H1 (cell line): ENCODE data around the gene SCART1. TPM values are rescaled to one million over a fixed set of nuclear protein-coding genes. Genes with fewer than 3 reads are reported as not detected.

ENCODE experiments used
- CTCF ChIA-PET: fragments of 300-600 bp; sonication (Branson Sonifier 250); formaldehyde crosslinking; loops from one replicate; lab custom pipeline; 2021; ENCODE audit not compliant: partially characterized antibody; lab: Charles Lee
- POLR2A ChIA-PET: fragments of 300-600 bp; sonication (Branson Sonifier 250); formaldehyde crosslinking; loops from one replicate; lab custom pipeline; 2021; ENCODE audit warnings: inconsistent platforms; ENCODE audit not compliant: partially characterized antibody; lab: Charles Lee
- DNase-seq, 2 experiments: peaks; one replicate each; pipeline versions ENCODE4 v3.0.0 to v3.0.0-alpha.2; 2010 to 2022; ENCODE audit warnings: low spot score in 2 of 2, low read depth in 1 of 2, mixed read lengths in 1 of 2
- FAIRE-seq: peaks from 2 replicates; lab custom pipeline; 2011; peaks lifted over from hg19 to GRCh38; lab: Jason Lieb, UNC
- H2AFZ ChIP-seq: 2 replicates; pipeline ENCODE4 v1.8.1; 2012; ENCODE audit warnings: low read length, inconsistent platforms
- H2AK5ac ChIP-seq: 2 replicates; pipeline ENCODE4 v1.6.1; 2013; ENCODE audit warnings: low read depth, low read length
- H2BK120ac ChIP-seq: replicated peaks from 2 replicates; pipeline ENCODE3; 2013; ENCODE audit warnings: low read depth, low read length, inconsistent platforms
- H2BK12ac ChIP-seq: 2 replicates; pipeline ENCODE4 v1.6.1; 2013; ENCODE audit warnings: low read depth, low read length
- H2BK15ac ChIP-seq: 2 replicates; pipeline ENCODE4 v1.6.1; 2013; ENCODE audit warnings: low read length
- H2BK20ac ChIP-seq: 2 replicates; pipeline ENCODE4 v1.6.1; 2013; ENCODE audit warnings: low read length
- H2BK5ac ChIP-seq: 2 replicates; pipeline ENCODE4 v1.6.1; 2013; ENCODE audit warnings: low read depth, low read length
- H3K14ac ChIP-seq: 2 replicates; pipeline ENCODE4 v1.6.1; 2013; ENCODE audit warnings: inconsistent platforms; ENCODE audit not compliant: insufficient read length
- H3K18ac ChIP-seq: 2 replicates; pipeline ENCODE4 v1.6.1; 2013; ENCODE audit warnings: low read length; ENCODE audit errors: extremely low read depth
- H3K23ac ChIP-seq: 2 replicates; pipeline ENCODE4 v1.6.1; 2013; ENCODE audit warnings: inconsistent platforms; ENCODE audit not compliant: insufficient read length
- H3K23me2 ChIP-seq: 2 replicates; pipeline ENCODE4 v1.6.1; 2013; ENCODE audit warnings: low read depth, low read length
- H3K27ac ChIP-seq: 2 replicates; pipeline ENCODE4 v1.6.1; 2011; ENCODE audit warnings: low read depth, low read length, inconsistent platforms
- H3K27me3 ChIP-seq, 4 experiments: replicated peaks in 1 of 4; 1 replicate in 1 of 4; 2 replicates in 3 of 4; pipeline versions ENCODE4 v1.6.1 to v1.8.1; 2011 to 2013; ENCODE audit warnings: low read length in 3 of 4, mild to moderate bottlenecking in 3 of 4, inconsistent platforms in 2 of 4, mixed read lengths in 2 of 4, moderate library complexity in 1 of 4; ENCODE audit not compliant: control insufficient read depth in 3 of 4, insufficient read depth in 3 of 4; ENCODE audit errors: extremely low read depth in 1 of 4
- H3K36me3 ChIP-seq, 4 experiments: 2 replicates each; pipeline versions ENCODE4 v1.6.1 to v1.8.1; 2011 to 2013; ENCODE audit warnings: mild to moderate bottlenecking in 4 of 4, low read length in 3 of 4, moderate library complexity in 2 of 4, control low read depth in 1 of 4, inconsistent platforms in 1 of 4; ENCODE audit not compliant: insufficient read depth in 4 of 4, control insufficient read depth in 2 of 4
- H3K4ac ChIP-seq: replicated peaks from 2 replicates; pipeline ENCODE3; 2013; ENCODE audit warnings: low read length, low read depth, mixed read lengths, inconsistent platforms; ENCODE audit not compliant: insufficient read length
- H3K4me1 ChIP-seq, 4 experiments: replicated peaks in 1 of 4; 1 replicate in 1 of 4; 2 replicates in 3 of 4; pipeline versions ENCODE4 v1.6.1 to v1.8.1; 2011 to 2013; ENCODE audit warnings: low read length in 3 of 4, inconsistent platforms in 2 of 4, mixed read lengths in 1 of 4; ENCODE audit not compliant: insufficient read depth in 4 of 4, control insufficient read depth in 3 of 4
- H3K4me2 ChIP-seq, 2 experiments: 2 replicates each; pipeline versions ENCODE4 v1.6.1 to v1.8.1; 2011 to 2013; ENCODE audit warnings: low read depth in 2 of 2, low read length in 2 of 2, control low read depth in 1 of 2, inconsistent platforms in 1 of 2, mild to moderate bottlenecking in 1 of 2; ENCODE audit not compliant: insufficient read depth in 1 of 2
- H3K4me3 ChIP-seq, 4 experiments: fragments of 200-600, 300-600 bp in 1 of 4; sonication (generic), shearing (Covaris generic), sonication (Bioruptor Twin) in 1 of 4; 2 replicates each; pipeline versions ENCODE4 v1.5.1 to v1.8.1; 2011 to 2016; ENCODE audit warnings: low read length in 4 of 4, low read depth in 3 of 4, control low read depth in 2 of 4, inconsistent platforms in 2 of 4, mild to moderate bottlenecking in 2 of 4, mixed read lengths in 1 of 4, moderate library complexity in 1 of 4; ENCODE audit not compliant: insufficient read depth in 2 of 4; ENCODE audit errors: extremely low read depth in 1 of 4
- H3K56ac ChIP-seq: replicated peaks from 2 replicates; pipeline ENCODE3; 2013; ENCODE audit warnings: low read depth, mild to moderate bottlenecking, mixed read lengths, low read length, inconsistent platforms; ENCODE audit not compliant: insufficient read length
- H3K79me1 ChIP-seq: 2 replicates; pipeline ENCODE4 v1.6.1; 2013; ENCODE audit warnings: low read depth, low read length, control low read depth
- H3K79me2 ChIP-seq, 2 experiments: 2 replicates each; pipeline versions ENCODE4 v1.6.1 to v1.8.1; 2012 to 2013; ENCODE audit warnings: low read length in 2 of 2, mild to moderate bottlenecking in 2 of 2, inconsistent platforms in 1 of 2; ENCODE audit not compliant: insufficient read depth in 2 of 2, control insufficient read depth in 1 of 2
- H3K9ac ChIP-seq, 4 experiments: replicated peaks in 1 of 4; 1 replicate in 1 of 4; 2 replicates in 3 of 4; pipeline versions ENCODE4 v1.6.1 to v1.8.1; 2011 to 2013; ENCODE audit warnings: low read depth in 3 of 4, low read length in 3 of 4, control low read depth in 2 of 4, mild to moderate bottlenecking in 2 of 4, moderate library complexity in 2 of 4, inconsistent platforms in 1 of 4; ENCODE audit errors: extremely low read depth in 1 of 4
- H3K9me3 ChIP-seq, 2 experiments: 2 replicates each; pipeline versions ENCODE4 v1.6.1 to v1.8.1; 2012 to 2013; ENCODE audit warnings: mild to moderate bottlenecking in 2 of 2, moderate library complexity in 2 of 2, control low read depth in 1 of 2, inconsistent platforms in 1 of 2, low read depth in 1 of 2, low read length in 1 of 2, mixed read lengths in 1 of 2; ENCODE audit not compliant: insufficient read depth in 2 of 2
- H4K20me1 ChIP-seq, 2 experiments: replicated peaks in 1 of 2; 2 replicates each; pipeline versions ENCODE3 to v1.8.1; 2011 to 2013; ENCODE audit warnings: inconsistent platforms in 2 of 2, low read length in 2 of 2, mild to moderate bottlenecking in 1 of 2; ENCODE audit not compliant: insufficient read depth in 2 of 2, control insufficient read depth in 1 of 2
- H4K5ac ChIP-seq: 2 replicates; pipeline ENCODE4 v1.6.1; 2013; ENCODE audit warnings: low read length, low read depth, mixed read lengths, inconsistent platforms; ENCODE audit not compliant: insufficient read length
- H4K8ac ChIP-seq: 2 replicates; pipeline ENCODE4 v1.8.0; 2013; ENCODE audit warnings: mild to moderate bottlenecking, moderate library complexity, low read length, inconsistent platforms; ENCODE audit not compliant: insufficient read depth; ENCODE audit errors: extremely low read depth
- H4K91ac ChIP-seq: replicated peaks from 2 replicates; pipeline ENCODE3; 2013; ENCODE audit warnings: low read length, mixed read lengths, inconsistent platforms; ENCODE audit not compliant: insufficient read length
- CTCF ChIP-seq, 3 experiments: IDR thresholded peaks; 1 replicate in 2 of 3; 2 replicates in 1 of 3; pipeline versions ENCODE4 v1.5.1 to v1.6.1; 2011; ENCODE audit warnings: low read length in 3 of 3, mild to moderate bottlenecking in 3 of 3, inconsistent platforms in 2 of 3, low read depth in 1 of 3, moderate library complexity in 1 of 3; ENCODE audit not compliant: insufficient read depth in 1 of 3; ENCODE audit errors: control extremely low read depth in 1 of 3
- KDM4A ChIP-seq: IDR thresholded peaks from one replicate; pipeline ENCODE4 v1.7.1; 2012; ENCODE audit warnings: low read depth, mild to moderate bottlenecking, moderate library complexity, low read length, inconsistent platforms; ENCODE audit not compliant: severe bottlenecking
- RAD21 ChIP-seq, 2 experiments: IDR thresholded peaks in 1 of 2; conservative IDR thresholded peaks in 1 of 2; 2 replicates each; pipeline ENCODE4 v1.6.1; 2011; ENCODE audit warnings: low read depth in 2 of 2, low read length in 2 of 2, improper control_type of control experiment in 1 of 2, inconsistent platforms in 1 of 2, mild to moderate bottlenecking in 1 of 2, moderate library complexity in 1 of 2
- WGBS, 2 experiments: shearing (Covaris generic) in 1 of 2; methylation state at CpG; one replicate each; pipeline versions ENCODE4 v1.1.6 to v1.1.7; 2013 to 2015; ENCODE audit warnings: low lambda C conversion rate in 2 of 2, mixed read lengths in 2 of 2, inconsistent platforms in 1 of 2, low coverage in 1 of 2, missing lambda C conversion rate in 1 of 2; ENCODE audit not compliant: insufficient replicate concordance in 2 of 2, insufficient coverage in 1 of 2, insufficient read length in 1 of 2; ENCODE audit errors: extremely low coverage in 1 of 2, missing lambda C conversion rate in 1 of 2; 5-methylcytosine and 5-hydroxymethylcytosine counted together
- polyA plus RNA-seq, 7 experiments: library from polyadenylated mRNA; depleted of rRNA in 3 of 7; stranded (reverse) in 5 of 7; unstranded in 2 of 7; fragments of >200 nt in 5 of 7; fragments of 200-250 nt in 2 of 7; gene quantifications; 1 replicate in 5 of 7; 2 replicates in 1 of 7; 4 replicates in 1 of 7; pipeline versions ENCODE4 v1.2.1 to v1.2.3, GENCODE V29; 2011 to 2013; ENCODE audit warnings: missing spikeins in 2 of 7, mixed read lengths in 2 of 7
- total RNA-seq: library from RNA; stranded (reverse); fragmentation: NEBNext Ultra II Directional; extraction: Animal tissue kit (Norgen Biotek cat#: 25700); gene quantifications from 2 replicates; pipeline ENCODE4 v1.2.1, GENCODE V29; 2021
- TF ChIP-seq, protein P1 (sequence below): IDR thresholded peaks from 2 replicates; pipeline ENCODE4 v1.6.1; 2011; ENCODE audit warnings: low read length, improper control_type of control experiment

Gene SCART1
- total and polyA plus RNA-seq, 2 of the 8 experiments (the other 6 are each of a cell fraction or from before 2014, with no cell fraction given): 0.14 to 0.19 TPM

DNA sequence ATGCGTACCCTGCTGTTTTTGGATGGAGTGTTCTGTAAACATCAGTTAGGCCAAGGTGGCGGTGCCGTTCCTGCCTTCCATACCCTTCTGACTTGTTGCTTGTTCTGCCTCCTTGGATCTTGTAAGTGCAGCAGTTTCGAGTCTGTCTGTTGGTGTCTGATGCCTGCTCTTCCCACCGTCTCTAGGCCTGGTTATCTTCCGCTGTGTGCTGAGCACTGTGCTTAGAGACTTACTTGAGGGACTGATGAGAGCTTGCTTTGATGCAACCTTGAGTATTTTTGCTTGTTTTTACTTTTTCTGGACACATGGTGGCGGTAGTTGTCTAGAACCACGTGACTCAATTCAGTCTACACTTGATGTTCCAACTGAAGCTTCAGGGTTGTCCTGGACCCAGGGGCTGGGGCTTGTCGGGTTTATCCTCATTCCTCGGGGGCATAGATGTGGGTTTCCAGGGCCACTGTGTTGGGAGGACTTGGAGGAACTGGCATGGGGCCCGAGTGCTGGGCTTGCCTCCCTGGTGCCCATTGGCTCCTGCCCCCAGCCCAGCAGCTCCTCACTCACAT, 15.0 kb upstream of the SCART1 start:
- Histone ChIP-seq H4K91ac (no peak overlapping the region), H3K27ac (no peak overlapping the region), H2AFZ (no peak overlapping the region), H3K23me2 (no peaks in the 10 kb centered on the region), H2BK15ac (no peak overlapping the region), H3K56ac (no peak overlapping the region), H2BK120ac (no peak overlapping the region), H3K4me1 (no peaks in the 10 kb centered on the region), H3K9ac (no peak overlapping the region), H3K27me3 (0 out of 7 replicates have a peak, but pooled peaks cover 0 to 2% (median 0%) of the 10 kb centered on the region in 4 experiments), H4K8ac (no peak overlapping the region), H3K79me1 (no peaks in the 10 kb centered on the region), H4K5ac (no peak overlapping the region), H3K14ac (no peak overlapping the region), H3K4ac (no peak overlapping the region), H4K20me1 (no peaks in the 10 kb centered on the region), H2BK12ac (no peak overlapping the region), H3K79me2 (no peaks in the 10 kb centered on the region), H2BK5ac (no peak overlapping the region), H2BK20ac (no peak overlapping the region), H3K9me3 (peaks cover 47 to 66% of the 10 kb centered on the region in 2 experiments), H3K4me3 (no peak overlapping the region), H3K23ac (no peak overlapping the region), H3K18ac (no peak overlapping the region), H3K36me3 (no peaks in the 10 kb centered on the region), H2AK5ac (no peak overlapping the region), H3K4me2 (no peak overlapping the region)
- WGBS, 2 experiments: 76% methylated on average over 11 of the region's 11 CpGs; no CpG with 5 or more reads in 1 of the 2 experiments
- FAIRE-seq: no peak
- CTCF ChIA-PET: no interaction called here
- POLR2A ChIA-PET: no interaction called here
- TF ChIP-seq, protein P1, sequence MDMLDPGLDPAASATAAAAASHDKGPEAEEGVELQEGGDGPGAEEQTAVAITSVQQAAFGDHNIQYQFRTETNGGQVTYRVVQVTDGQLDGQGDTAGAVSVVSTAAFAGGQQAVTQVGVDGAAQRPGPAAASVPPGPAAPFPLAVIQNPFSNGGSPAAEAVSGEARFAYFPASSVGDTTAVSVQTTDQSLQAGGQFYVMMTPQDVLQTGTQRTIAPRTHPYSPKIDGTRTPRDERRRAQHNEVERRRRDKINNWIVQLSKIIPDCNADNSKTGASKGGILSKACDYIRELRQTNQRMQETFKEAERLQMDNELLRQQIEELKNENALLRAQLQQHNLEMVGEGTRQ: 0 out of 2 replicates have a peak, but pooled peaks have one; percentile 23
- TF ChIP-seq CTCF (IDR thresholded peaks at IDR 0.05; ENCODE audit: control extremely low read depth in 1 of 3, insufficient read depth in 1 of 3, low read depth in 1 of 3, low read length in 3 of 3) (peak in 2 of 3 experiments; percentile 13 to 25; a peak in 1 of 4 replicates), KDM4A (no peak), RAD21 (IDR thresholded peaks at IDR 0.05 in 1 of 2, conservative IDR thresholded peaks at IDR 0.05 in 1 of 2; ENCODE audit: low read depth in 2 of 2, low read length in 2 of 2) (peak in 1 of 2 experiments; percentile 23; a peak in 1 of 4 replicates)
- DNase-seq: no peak
